Right lobe of liver (tissue), 6 donors: Measurements from ENCODE around the gene SYT17. TPM values are rescaled to one million over a fixed set of nuclear protein-coding genes. Genes with fewer than 3 reads are reported as not detected.

Source experiments
- ATAC-seq, 4 donors: fragments of 200-7000 bp; cut with Tn5 transposase; one replicate each; pipeline ENCODE4 v1.9.1; 2020; ENCODE audit warnings: mild to moderate bottlenecking in 4 of 4, moderate library complexity in 4 of 4
- DNase-seq, 3 donors: peaks; one replicate each; pipeline ENCODE4 v3.0.0-alpha.2; 2020
- H3K27ac ChIP-seq, 3 donors: fragments of 200-600 bp; one replicate each; pipeline ENCODE4 v1.8.0; 2022
- H3K27me3 ChIP-seq, 2 donors: fragments of 200-600 bp; one replicate each; pipeline ENCODE4 v1.8.0; 2022
- H3K36me3 ChIP-seq, 4 donors: fragments of 200-600 bp; sonication (generic) in 1 of 4; one replicate each; pipeline versions ENCODE4 v1.5.1 to v1.8.0; 2017 to 2022; ENCODE audit warnings: control low read depth in 1 of 4
- H3K4me1 ChIP-seq, 4 donors: fragments of 200-600 bp; sonication (generic) in 1 of 4; one replicate each; pipeline versions ENCODE4 v1.5.1 to v1.8.0; 2017 to 2022; ENCODE audit warnings: control low read depth in 1 of 4
- H3K4me3 ChIP-seq, 3 donors: fragments of 200-600 bp; one replicate each; pipeline ENCODE4 v1.8.0; 2022
- H3K9me3 ChIP-seq, 4 donors: fragments of 200-600 bp; sonication (generic) in 1 of 4; one replicate each; pipeline versions ENCODE4 v1.5.1 to v1.8.0; 2017 to 2022; ENCODE audit warnings: control low read depth in 1 of 4
- CTCF ChIP-seq, 4 donors: fragments of 200-600 bp in 3 of 4; fragments of 450-650 bp in 1 of 4; IDR thresholded peaks; one replicate each; pipeline versions ENCODE4 v1.5.1 to v1.8.0; 2016 to 2022; ENCODE audit warnings: antibody characterized with exemption in 4 of 4, mild to moderate bottlenecking in 2 of 4
- POLR2A ChIP-seq: fragments of 450-650 bp; IDR thresholded peaks from one replicate; pipeline ENCODE4 v1.6.1; 2017; ENCODE audit warnings: antibody characterized with exemption, mild to moderate bottlenecking
- WGBS: methylation state at CpG from one replicate; pipeline ENCODE4 v1.1.6; 2018; ENCODE audit warnings: low coverage, low lambda C conversion rate; ENCODE audit not compliant: insufficient coverage; ENCODE audit errors: missing lambda C conversion rate; 5-methylcytosine and 5-hydroxymethylcytosine counted together
- intact Hi-C, 2 donors: fragments of 100-400 bp; cut with DNase I; formaldehyde crosslinking; loops; one replicate each; pipeline versions ENCODE4 v1.11.2 to v1.14.1; 2022
- total RNA-seq, 6 experiments: library from RNA; depleted of rRNA in 2 of 6; stranded (reverse); fragments of >200 nt in 2 of 6; fragmentation: NEBNext Ultra II Directional in 3 of 6; extraction: Animal tissue kit (Norgen Biotek cat#: 25700) in 3 of 6; gene quantifications; one replicate each; pipeline versions ENCODE4 v1.1.0 to v1.2.4, GENCODE V29; 2016 to 2023
- donor health status: DM: no; HTN: yes; CAD: no.
- donor health status: DM: no; HTN: no; CAD: no.
- donor health status: DM: no; HTN: no; CAD: no.
- donor health status: DM: no; HTN: yes; CAD: no.
- donor health status: DM: no; HTN: yes; CAD: no.

SYT17 gene
- total RNA-seq, 6 experiments from 2014 or later = 8.2 to 14.1 (median 9.5) TPM

- intact Hi-C loops = no loop called here
- DNase-seq = no peak
- no peaks in the 10 kb centered on the region for H3K27me3 ChIP-seq
- no peak overlapping the region for H3K4me3 ChIP-seq
- no peak overlapping the region for H3K27ac ChIP-seq
- no peak for TF ChIP-seq POLR2A
- peak in 2 of 4 donors; percentile 14 to 21 for TF ChIP-seq CTCF (IDR thresholded peaks at IDR 0.05)
- no peaks in the 10 kb centered on the region for H3K4me1 ChIP-seq
- H3K36me3 ChIP-seq = no peaks in the 10 kb centered on the region
- H3K9me3 ChIP-seq = no peaks in the 10 kb centered on the region
- ATAC-seq = peak in 1 of 4 donors; percentile 35
These were observed 45.8 kb downstream of the SYT17 start for GRCh38 chr16:19213885-19214284.

GRCh38 chr16:19215705-19216104 is 47.7 kb downstream of the SYT17 start:
- Histone ChIP-seq H3K4me3 (no peak overlapping the region), H3K27ac (no peak overlapping the region), H3K4me1 (no peaks in the 10 kb centered on the region), H3K9me3 (no peaks in the 10 kb centered on the region), H3K27me3 (no peaks in the 10 kb centered on the region), H3K36me3 (no peaks in the 10 kb centered on the region)
- TF ChIP-seq POLR2A (no peak), CTCF (IDR thresholded peaks at IDR 0.05) (no peak)
- intact Hi-C loops = no loop called here
- no peak for ATAC-seq
- no peak for DNase-seq
- 74% methylated on average over 3 of the region's 5 CpGs for WGBS

- intact Hi-C loops = no loop called here
- TF ChIP-seq CTCF (IDR thresholded peaks at IDR 0.05) = no peak
- TF ChIP-seq POLR2A = no peak
- Histone ChIP-seq H3K9me3 (no peaks in the 10 kb centered on the region), H3K27ac (no peak overlapping the region), H3K27me3 (no peaks in the 10 kb centered on the region), H3K4me3 (no peak overlapping the region), H3K36me3 (no peaks in the 10 kb centered on the region), H3K4me1 (no peaks in the 10 kb centered on the region)
- ATAC-seq = no peak
- WGBS = 75% methylated on average over 4 of the region's 4 CpGs
- no peak for DNase-seq
These were observed 50.5 kb downstream of the SYT17 start for GRCh38 chr16:19218581-19218980.

GRCh38 chr16:19219836-19220235 is 51.8 kb downstream of the SYT17 start:
- H3K36me3 ChIP-seq = peaks cover 0 to 5% (median 2%) of the 10 kb centered on the region in 4 donors
- H3K4me3 ChIP-seq = no peak overlapping the region
- H3K27ac ChIP-seq = no peak overlapping the region
- intact Hi-C loops = no loop called here
- ATAC-seq (no peak), DNase-seq (no peak)
- TF ChIP-seq POLR2A = no peak
- TF ChIP-seq CTCF (IDR thresholded peaks at IDR 0.05) = no peak
- H3K4me1 ChIP-seq = no peaks in the 10 kb centered on the region
- WGBS = 86% methylated on average over 2 of the region's 2 CpGs
- H3K27me3 ChIP-seq = no peaks in the 10 kb centered on the region
- H3K9me3 ChIP-seq = no peaks in the 10 kb centered on the region
